Stimulated activated CD8-positive, alpha-beta memory T cell treated with anti-CD3 and anti-CD28 coated beads, Interleukin-2, amount 100 ng/mL, for 48 hours (primary cell): ENCODE measurements around the gene KCNAB1.

Source experiments
- DNase-seq, 2 donors: peaks; one replicate each; pipeline ENCODE4 v3.0.0-alpha.2; 2020; ENCODE audit warnings: low read depth in 2 of 2

The KCNAB1 gene

GRCh38 chr3:156492801-156493261 is 372.5 kb downstream of the KCNAB1 start:
- DNase-seq = no peak

- DNase-seq = no peak
Observed at GRCh38 chr3:156493887-156494286, 373.5 kb downstream of the KCNAB1 start.

GRCh38 chr3:156495816-156496215 is 375.4 kb downstream of the KCNAB1 start:
- DNase-seq = no peak

GRCh38 chr3:156497326-156497725 is 376.9 kb downstream of the KCNAB1 start:
- DNase-seq = no peak

GRCh38 chr3:156498307-156498706 is 377.9 kb downstream of the KCNAB1 start:
- DNase-seq = no peak

GRCh38 chr3:156507285-156507684 is 386.9 kb downstream of the KCNAB1 start:
- DNase-seq = no peak

- DNase-seq = no peak
Observed at GRCh38 chr3:156509189-156510174, 389.1 kb downstream of the KCNAB1 start.

- no peak for DNase-seq
Observed at GRCh38 chr3:156511987-156512677, 391.8 kb downstream of the KCNAB1 start.

- no peak for DNase-seq
Observed at GRCh38 chr3:156513619-156514018, 393.2 kb downstream of the KCNAB1 start.

- no peak for DNase-seq
Observed at GRCh38 chr3:156516284-156516683, 395.9 kb downstream of the KCNAB1 start.

- no peak for DNase-seq
Observed at GRCh38 chr3:156516961-156517360, 396.6 kb downstream of the KCNAB1 start.

- no peak for DNase-seq
Observed at GRCh38 chr3:156518726-156519125, 398.3 kb downstream of the KCNAB1 start.

- DNase-seq = no peak
Observed at GRCh38 chr3:156519758-156520162, 399.4 kb downstream of the KCNAB1 start.

- no peak for DNase-seq
Observed at GRCh38 chr3:156522673-156523072, 402.3 kb downstream of the KCNAB1 start.

GRCh38 chr3:156525808-156526207 is 405.4 kb downstream of the KCNAB1 start:
- DNase-seq = no peak

GRCh38 chr3:156527060-156527459 is 406.7 kb downstream of the KCNAB1 start:
- DNase-seq = no peak

- no peak for DNase-seq
Observed at GRCh38 chr3:156530980-156531379, 410.6 kb downstream of the KCNAB1 start.

GRCh38 chr3:156532730-156533129 is 412.4 kb downstream of the KCNAB1 start:
- no peak for DNase-seq

- DNase-seq = no peak
Observed at GRCh38 chr3:156533205-156533604, 412.8 kb downstream of the KCNAB1 start.

- no peak for DNase-seq
Observed at GRCh38 chr3:156535162-156535627, 414.8 kb downstream of the KCNAB1 start.

- DNase-seq = no peak
Observed at GRCh38 chr3:156535798-156536197, 415.4 kb downstream of the KCNAB1 start.

- DNase-seq = no peak
Observed at GRCh38 chr3:156536524-156537316, 416.3 kb downstream of the KCNAB1 start.
